Epithelial cell of prostate (primary cell): Measurements from ENCODE around the gene OR4D2.
"Not testable (repeated sequence)": the region's sequence is repeated elsewhere in the genome, so short reads cannot be mapped to it uniquely, and the experiment has no call there.

Source experiments
- DNase-seq: peaks from one replicate; pipeline ENCODE4 v3.0.0-alpha.2; 2011; ENCODE audit warnings: low read depth, low spot score
- H3K27ac ChIP-seq: fragments of 450-650 bp; 2 replicates; pipeline ENCODE4 v1.5.1; 2017; ENCODE audit warnings: mild to moderate bottlenecking

The OR4D2 gene

DNA sequence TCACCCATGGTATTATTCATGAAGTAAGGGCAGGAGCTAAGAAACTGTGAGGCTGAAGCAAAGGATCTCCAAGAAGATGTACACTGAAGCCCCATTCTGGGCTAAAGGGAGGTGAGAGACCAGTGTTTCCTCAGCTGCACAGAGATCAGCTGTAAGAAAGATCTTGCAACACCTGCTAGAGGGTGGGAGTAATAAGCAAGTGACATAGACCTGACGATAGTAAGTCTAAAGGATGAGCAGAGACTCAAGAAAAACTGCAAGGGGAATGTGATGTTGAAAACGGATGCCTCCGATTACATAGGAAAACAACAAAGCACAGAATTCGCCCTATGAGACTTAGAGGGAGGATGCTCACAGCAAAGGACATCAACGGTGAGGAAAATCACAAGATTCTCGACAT is at the start of gene OR4D2:
Gene OR4D2 (plus strand): TSS at position 301 of the 400 bp plus-strand sequence. CDS start 2,674 bp downstream, outside the sequence.
- no peak for DNase-seq
- no peak within 1 kb of the TSS for H3K27ac ChIP-seq

DNA sequence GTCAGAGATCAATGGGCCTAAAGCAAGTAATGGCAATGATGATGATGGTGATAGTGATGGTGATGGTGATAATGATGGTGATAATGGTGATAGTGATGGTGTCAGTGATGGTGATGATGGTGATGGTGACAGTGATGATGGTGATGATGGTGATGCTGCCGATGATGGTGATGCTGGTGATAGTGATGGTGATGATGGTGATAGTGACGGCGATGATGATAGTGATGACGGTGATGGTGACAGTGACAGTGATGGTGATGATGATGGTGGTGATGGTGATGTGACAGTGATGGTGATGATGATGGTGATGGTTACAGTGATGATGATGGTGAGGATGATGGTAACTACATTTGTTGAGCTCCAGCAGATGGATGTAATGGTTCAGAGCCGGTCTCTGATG is 49.4 kb upstream of the OR4D2 start:
- DNase-seq = no peak
- H3K27ac ChIP-seq = no peak overlapping the region

DNA sequence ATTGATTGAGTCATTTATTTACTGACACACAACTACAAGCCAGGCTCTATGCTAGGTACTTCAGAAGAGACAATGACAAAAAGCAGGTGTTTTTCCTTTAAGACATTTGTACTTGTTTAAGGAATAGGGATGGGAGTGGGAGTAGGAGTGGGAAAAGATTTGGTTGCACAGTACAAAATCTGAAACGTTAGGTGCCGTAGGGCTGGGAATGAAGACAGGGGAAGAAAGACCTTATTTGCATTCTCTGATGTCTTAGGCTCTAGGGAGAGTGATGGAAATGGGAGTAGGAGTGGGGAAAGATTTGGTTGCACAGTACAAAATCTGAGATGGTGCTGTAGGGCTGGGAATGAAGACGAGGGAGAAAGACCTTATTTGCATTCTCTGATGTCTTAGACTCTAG is 47.3 kb upstream of the OR4D2 start:
- no peak overlapping the region for H3K27ac ChIP-seq
- no peak for DNase-seq

DNA sequence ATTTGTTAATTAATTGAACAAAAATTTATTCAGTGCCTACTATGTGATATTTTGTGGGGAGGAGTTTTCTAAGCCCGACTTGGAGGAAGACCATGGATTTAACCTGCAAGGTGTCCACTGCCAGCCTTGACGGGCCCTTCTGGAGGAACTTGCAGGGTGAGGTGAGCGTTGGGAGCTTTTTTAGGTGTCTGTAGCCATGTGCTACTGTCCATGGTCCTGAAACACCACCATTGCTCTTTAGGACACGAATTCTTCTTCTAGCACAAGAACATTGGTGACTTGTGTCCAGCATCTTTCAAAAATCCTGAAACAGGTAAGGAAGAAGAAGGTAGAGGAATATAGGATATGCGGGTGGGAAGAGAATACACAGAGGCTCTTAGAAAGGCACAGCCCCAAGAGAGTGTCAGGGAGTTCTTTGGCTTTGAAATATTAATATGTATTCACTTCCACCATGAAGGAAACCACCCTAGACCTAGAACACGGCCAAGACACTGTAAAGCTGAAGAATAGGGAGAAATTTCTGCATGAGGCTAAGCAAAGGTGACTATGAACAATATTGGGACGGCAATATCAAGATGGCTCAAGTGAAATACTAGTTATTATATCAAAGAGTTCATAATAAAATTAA is 46.5 kb upstream of the OR4D2 start:
- no peak overlapping the region for H3K27ac ChIP-seq
- no peak for DNase-seq

DNA sequence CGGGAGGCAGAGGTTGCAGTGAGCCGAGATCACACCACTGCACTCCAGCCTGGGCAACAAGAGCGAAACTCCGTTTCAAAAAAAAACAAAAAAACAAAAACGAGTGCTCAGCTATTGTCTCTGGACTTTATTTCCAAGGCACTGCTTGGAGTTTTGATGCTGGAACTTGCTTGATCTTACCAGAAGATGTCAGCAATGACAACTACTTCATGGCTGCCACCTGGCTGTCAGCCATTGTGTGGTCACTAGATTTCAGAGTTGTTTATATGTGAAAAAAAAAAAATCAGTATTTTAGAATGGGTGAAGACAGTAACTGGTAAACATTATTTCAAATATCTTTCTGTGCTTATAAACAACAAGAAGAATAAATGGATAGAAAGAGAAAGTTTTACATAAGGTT is 44.9 kb upstream of the OR4D2 start:
- no peak overlapping the region for H3K27ac ChIP-seq
- DNase-seq = no peak

DNA sequence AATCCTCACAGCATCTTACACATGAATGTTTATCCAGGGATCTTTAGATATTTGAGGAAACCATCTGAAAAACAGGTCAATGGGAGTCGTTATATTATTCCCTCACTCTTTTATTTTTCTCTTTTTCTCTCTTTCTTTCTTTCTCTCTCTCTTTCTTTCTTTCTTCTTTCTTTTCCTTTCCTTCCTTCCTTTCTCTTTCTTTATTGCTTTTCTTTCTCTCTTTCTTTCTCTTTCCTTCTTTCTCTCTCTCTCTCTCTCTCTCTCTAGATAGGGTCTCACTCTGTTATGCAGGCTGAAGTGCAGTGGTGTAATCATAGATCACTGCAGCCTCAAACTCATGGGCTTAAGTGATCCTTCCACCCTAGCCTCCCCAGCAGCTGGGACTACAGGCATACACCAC is 38.9 kb upstream of the OR4D2 start:
- H3K27ac ChIP-seq = no peak overlapping the region
- DNase-seq = no peak

DNA sequence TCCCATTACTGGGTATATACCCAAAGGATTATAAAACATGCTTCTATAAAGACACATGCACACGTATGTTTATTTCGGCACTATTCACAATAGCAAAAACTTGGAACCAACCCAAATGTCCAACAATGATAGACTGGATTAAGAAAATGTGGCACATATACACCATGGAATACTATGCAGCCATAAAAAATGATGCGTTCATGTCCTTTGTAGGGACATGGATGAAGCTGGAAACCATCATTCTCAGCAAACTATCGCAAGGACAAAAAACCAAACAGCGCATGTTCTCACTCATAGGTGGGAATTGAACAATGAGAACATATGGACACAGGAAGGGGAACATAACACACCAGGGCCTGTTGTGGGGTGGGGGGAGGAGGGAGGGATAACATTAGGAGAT is 34.1 kb upstream of the OR4D2 start:
- DNase-seq, H3K27ac ChIP-seq: not testable (repeated sequence)

DNA sequence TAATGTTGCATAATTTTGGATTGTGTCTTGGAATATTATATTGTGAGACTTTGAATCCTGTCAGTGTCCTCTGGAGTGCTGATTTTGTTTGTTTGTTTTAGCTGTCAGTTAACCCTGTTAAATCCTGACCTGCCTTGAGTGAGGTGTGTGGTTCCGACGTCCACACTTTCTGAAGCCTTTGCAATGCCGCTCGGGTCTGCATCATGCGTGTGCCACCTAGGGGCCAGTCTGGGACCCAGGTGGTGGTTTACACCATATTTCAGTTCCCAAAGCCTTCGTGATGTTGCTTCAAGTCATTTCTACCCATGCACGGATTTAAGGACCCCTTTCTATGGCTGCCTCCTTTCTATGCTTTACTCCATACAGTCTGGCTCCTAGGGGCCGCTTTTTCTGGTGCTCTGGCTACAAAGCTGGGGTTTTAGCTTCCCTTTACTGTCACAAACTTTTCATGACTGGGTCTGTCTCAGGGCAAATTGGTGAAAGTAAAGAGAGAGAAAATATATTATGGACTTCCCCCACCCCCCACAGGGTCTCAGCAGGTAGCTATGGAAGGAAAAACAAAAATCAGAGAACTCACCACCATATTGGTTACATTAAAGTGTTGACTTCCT is 30.0 kb upstream of the OR4D2 start:
- DNase-seq = no peak
- no peak overlapping the region for H3K27ac ChIP-seq

DNA sequence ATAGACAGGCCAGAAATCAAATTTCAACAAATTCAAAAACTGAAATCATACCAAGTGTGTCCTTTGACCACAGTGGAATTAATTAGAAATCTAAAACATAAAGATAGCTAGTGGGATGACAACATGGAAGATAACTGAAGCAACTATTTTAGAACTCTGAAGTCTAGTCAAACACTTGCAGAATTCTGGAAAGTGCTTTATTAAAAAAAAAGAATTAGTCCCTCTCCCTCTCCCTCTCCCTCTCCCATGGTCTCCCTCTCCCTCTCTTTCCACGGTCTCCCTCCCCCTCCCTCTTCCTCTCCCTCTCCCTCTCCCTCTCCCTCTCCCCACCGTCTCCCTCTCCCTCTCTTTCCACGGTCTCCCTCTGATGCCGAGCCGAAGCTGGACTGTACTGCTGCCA is 25.3 kb upstream of the OR4D2 start:
- no peak for DNase-seq
- H3K27ac ChIP-seq = no peak overlapping the region

DNA sequence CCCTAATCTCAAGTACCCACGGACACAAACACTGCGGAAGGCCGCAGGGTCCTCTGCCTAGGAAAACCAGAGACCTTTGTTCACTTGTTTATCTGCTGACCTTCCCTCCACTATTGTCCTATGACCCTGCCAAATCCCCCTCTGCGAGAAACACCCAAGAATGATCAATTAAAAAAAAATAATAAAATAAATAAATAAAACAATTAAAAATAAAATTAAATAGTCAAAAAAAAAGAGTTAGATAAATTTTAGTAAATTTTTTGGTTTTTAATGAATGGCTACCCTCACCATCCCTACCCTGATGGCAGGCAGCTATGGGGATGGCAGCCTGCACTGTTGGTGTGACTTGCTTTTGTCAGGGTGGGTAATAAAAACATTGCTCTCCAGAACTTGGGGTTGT is 23.4 kb upstream of the OR4D2 start:
- DNase-seq, H3K27ac ChIP-seq: not testable (repeated sequence)

DNA sequence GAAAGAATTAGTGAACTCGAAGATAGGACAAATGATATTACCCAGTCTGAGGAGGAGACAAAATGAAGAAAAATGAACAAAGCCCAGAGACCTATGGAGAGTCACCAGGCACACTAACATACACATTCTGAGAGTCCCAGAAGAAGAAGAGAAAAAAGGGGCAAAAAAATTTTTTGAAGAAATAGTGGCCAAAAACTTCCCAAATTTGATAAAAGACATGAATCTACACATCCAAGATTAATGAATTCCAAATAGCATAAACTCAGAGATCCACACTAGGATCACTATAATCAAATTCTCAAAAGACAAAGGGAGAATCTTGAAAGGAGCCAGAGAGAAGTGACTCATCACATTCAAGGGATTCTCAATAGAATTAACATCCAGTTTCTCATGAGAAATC is 22.0 kb upstream of the OR4D2 start:
- DNase-seq = no peak
- H3K27ac ChIP-seq = no peak overlapping the region

DNA sequence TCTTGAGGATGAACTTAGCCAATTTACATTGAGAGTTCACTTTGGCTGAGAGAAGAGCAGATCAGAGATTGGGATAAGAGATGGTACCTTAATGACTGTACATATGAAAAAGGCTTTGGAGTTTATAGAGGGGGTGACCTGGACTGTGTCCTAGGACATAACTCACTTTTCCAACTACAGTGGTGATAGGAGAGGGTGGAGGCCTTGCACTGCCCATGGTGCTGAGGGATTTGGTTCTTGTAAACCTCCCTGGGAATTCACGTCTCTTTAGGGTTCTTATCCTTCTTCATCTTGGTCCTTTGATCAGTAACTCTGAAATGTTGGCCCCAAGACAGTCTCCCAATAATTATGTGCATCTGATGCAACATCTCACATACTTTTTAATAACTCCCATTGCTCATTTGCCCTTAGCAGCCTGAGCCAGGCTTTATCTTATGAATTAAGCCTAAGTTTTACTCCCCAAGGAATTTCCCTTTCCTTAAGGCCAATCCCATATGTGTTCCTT is 18.8 kb upstream of the OR4D2 start, which contains the start of gene OR4D1:
Gene OR4D1 (plus strand): TSS at position 455 of the 505 bp plus-strand sequence. CDS start 6,770 bp downstream, outside the sequence.
- H3K27ac ChIP-seq = no peak within 1 kb of the TSS
- no peak for DNase-seq

DNA sequence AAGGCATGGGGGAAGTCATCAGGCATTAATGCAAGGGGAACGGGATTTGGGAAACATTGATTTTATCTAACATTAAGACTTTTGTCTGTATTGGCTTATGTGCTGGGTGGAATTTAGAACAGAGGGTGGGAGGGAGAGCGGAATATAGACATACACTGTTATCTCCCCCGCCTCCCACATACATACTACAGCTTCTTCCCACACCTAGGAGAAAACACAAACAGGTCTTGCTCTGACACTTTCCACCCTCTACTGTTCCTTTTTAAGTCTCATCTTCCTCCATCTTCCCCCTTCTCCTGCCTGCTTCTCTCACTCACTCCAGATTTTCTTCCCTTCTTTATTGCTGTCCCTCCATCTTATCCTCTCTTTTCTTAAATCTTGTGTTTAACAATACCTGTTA is 18.2 kb upstream of the OR4D2 start:
- H3K27ac ChIP-seq = no peak overlapping the region
- no peak for DNase-seq

DNA sequence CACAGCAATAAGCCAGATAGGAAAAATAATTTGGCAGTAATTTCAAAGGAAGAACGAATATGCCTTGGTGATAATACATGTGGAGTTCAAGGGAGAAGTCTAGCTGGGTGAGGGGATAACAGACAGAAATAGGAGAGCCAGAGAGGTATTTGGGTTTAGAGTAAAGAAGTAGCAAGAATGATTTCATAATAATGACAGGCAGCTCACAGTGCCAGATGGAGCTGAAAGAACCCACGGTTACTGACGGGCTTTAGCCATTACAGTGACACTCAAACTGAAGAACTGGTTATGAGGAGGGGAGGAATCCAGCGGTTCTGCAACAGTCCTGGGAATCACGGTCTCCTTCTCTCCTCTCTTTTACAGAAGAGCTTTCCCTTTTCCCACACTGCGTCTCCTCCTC is 16.4 kb upstream of the OR4D2 start:
- DNase-seq = no peak
- no peak overlapping the region for H3K27ac ChIP-seq

DNA sequence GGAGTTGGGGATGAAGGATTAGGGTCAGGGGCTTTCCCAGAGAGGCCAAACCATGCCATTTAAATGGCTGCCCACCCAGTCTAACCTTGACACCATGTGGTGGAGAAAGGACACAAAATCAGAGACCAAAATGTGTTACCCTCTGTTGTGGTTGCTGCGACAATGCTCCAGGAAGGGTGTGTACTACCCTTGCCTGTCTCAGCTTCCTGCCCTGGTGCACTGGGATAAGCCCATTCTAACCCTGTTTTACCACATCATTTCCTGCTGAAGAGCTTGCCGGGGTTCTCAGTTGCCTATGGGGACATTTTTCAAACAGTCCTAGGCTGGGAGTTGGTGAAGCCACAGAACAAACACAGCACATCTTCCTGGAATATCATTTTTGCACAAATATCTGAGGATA is 13.7 kb upstream of the OR4D2 start:
- no peak for DNase-seq
- H3K27ac ChIP-seq = no peak overlapping the region

DNA sequence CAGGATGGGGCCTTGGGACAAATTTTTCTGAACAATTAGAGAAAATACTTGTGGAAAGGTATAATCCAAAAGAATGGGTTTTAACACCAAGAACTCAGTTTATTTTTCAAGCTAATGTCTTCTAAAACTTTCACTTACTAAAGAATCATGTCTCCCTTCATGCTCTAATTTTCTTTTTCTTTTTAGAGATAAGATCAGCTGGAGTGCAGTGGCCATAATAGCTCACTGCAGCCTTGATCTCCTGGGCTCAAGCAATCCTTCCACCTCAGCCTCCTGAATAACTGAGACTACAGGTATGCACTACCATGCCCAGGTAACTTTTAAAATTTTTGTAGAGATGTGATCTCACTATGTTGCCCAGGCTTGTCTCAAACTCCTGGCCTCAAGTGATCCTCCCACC is 13.1 kb upstream of the OR4D2 start:
- no peak overlapping the region for H3K27ac ChIP-seq

DNA sequence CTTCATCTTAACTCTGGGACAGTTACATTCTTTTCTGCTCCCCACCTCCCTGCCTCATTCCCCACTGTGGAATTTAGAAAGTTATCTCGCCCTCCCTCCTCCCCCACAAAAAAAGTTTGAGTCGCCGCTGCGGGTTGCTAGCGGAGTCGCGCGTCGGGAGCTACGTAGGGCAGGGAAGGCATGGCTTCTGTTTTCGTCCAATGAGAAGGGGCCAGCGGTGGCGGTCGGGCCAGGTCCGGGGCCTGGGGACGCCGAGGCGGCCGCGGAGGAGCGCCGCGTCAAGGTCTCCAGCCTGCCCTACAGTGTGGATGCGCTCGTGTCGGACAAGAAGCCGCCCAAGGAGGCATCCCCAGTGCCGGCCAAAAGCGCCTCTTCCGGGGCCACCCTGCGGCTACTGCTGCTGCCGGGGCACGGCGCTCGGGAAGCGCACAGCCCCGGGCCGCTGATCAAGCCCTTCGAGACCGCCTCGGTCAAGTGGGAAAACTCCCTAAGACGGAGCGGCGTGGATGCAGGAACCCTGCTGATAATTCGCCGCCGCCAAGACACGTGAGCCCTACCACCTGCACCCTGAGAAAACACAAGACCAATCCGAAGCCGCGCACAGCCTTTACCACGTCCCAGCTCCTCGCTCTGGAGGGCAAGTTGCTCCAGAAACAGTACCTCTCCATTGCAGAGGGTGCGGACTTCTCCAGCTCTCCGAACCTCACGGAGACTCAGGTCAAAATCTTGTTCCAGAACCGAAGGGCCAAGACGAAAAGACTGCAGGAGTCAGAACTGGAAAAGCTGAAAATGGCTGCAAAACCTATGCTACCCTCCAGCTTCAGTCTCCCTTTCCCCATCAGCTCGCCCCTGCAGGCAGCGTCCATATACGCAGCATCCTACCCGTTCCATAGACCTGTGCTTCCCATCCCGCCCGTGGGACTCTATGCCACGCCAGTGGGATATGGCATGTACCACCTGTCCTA is 9.7 kb upstream of the OR4D2 start:
- no peak overlapping the region for H3K27ac ChIP-seq
- no peak for DNase-seq

More for the DNA sequence above, 13.1 kb upstream of the OR4D2 start:
- no peak for DNase-seq

DNA sequence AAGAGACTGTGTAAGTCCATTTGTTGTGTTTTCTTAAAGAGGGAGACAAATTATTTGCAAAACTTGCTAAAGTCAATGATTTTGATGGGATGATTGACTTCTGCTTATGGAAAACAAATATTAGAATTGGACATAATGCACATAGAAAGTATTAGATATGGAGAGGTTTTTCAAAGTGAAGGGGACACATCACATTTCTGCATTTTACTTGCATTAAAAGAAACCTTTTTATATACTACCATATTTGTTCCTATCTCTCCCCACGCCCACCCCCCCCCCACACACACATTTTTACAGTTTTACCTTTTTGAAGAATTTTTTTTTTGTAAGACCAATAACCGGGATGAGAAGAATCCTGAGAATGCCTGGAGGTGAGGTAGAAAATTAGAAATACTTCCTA is 8.6 kb upstream of the OR4D2 start:
- no peak overlapping the region for H3K27ac ChIP-seq
- no peak for DNase-seq

DNA sequence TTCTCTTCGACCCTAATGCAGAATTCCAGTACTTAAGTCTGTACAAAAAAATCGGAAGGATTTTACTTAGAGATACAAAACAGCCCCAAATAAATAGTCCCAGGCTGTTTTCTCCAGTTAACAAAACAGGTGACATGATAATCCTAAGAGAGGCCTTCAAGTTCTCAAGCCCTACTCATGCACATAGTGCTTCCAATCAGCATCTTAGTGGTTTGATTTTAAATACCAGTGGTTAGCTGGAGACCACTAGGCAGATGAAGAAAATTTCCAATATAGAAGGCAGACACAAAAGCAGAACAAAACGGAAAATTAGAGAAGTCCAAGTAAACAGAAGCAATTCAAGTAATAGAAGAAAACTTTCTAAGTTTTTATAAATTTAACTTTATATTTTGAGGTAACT is 5.2 kb upstream of the OR4D2 start:
- DNase-seq = no peak
- no peak overlapping the region for H3K27ac ChIP-seq

DNA sequence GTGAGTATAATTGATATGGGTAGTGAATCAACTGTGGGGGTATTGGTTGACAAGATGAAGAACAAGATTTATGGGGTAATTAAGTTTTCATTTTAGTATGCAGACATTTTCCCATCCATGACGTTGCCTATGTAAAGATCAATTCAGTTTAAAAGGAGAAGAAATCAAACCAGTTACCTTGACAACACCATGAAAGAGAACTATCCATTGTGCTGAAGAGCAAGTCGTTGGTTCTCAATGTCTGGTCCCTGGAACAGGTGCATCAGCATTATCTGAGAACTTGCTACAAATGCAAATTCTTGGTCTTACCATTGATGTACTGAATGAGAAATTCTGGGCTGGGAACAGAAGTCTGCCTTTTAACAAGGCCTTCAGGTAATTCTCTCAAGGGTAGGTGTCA is 801 bp upstream of the OR4D2 start:
- DNase-seq = no peak
- H3K27ac ChIP-seq = no peak overlapping the region

DNA sequence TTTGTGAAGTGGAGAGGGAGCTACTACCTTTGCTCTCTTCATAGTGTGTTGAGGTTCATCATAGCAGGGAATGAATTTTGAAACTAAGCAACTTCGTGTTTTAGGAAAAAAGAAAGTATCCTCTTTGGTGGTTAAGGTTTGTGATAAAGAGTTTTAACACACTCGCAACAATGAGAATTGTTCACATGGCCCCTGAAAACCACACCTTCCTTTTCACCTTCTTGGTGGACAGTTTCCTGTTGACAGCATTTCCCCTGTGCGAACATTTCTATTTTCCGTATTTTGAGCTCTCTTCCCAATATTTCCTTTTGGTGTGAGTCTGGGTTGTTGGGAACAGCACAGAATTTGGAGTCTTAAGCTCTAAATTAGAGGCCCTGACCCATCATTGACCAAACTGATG is 3.8 kb downstream of the OR4D2 start:
- H3K27ac ChIP-seq = no peak overlapping the region
- no peak for DNase-seq
